ENCODE measurements around the gene KLHL34.

- TF ChIP-seq TAF1 (IDR thresholded peaks at IDR 0.05; ENCODE audit: borderline replicate concordance, insufficient read depth, low read length), result no peak
- no peak for TF ChIP-seq POLR2AphosphoS5 (IDR thresholded peaks at IDR 0.05; ENCODE audit: low read depth, low read length)
These were observed 25.8 kb upstream of the KLHL34 start for GRCh38 chrX:21683941-21684340.
